Tibial nerve (tissue), 4 donors: ENCODE data around the gene NME3.

Experiments
- CTCF ChIP-seq, 5 experiments: fragments of 200-600 bp in 3 of 5; fragments of 450-650 bp in 2 of 5; sonication (generic) in 3 of 5; IDR thresholded peaks; one replicate each; pipeline ENCODE4 v1.5.1; 2016 to 2019; ENCODE audit warnings: antibody characterized with exemption in 5 of 5, mild to moderate bottlenecking in 3 of 5, moderate library complexity in 2 of 5
- EP300 ChIP-seq, 2 donors: sonication (generic); formaldehyde crosslinking; IDR thresholded peaks; one replicate each; pipeline ENCODE4 v1.6.1; 2017; ENCODE audit warnings: antibody characterized with exemption in 2 of 2, mild to moderate bottlenecking in 1 of 2
- POLR2A ChIP-seq, 2 donors: fragments of 450-650 bp; IDR thresholded peaks; one replicate each; pipeline ENCODE4 v1.6.1; 2017; ENCODE audit warnings: antibody characterized with exemption in 2 of 2, mild to moderate bottlenecking in 2 of 2, moderate library complexity in 2 of 2

GRCh38 chr16:1734123-1734522, 37.2 kb downstream of the NME3 start:
- TF ChIP-seq CTCF (IDR thresholded peaks at IDR 0.05) (no peak), POLR2A (IDR thresholded peaks at IDR 0.05) (no peak), EP300 (IDR thresholded peaks at IDR 0.05) (no peak)
